Hematopoietic multipotent progenitor cell treated with erythropoietin and hydrocortisone succinate and interleukin-3 and kit ligand, for 6 days (in vitro differentiated cells): Measurements from ENCODE around the gene ZNF557.
A peak's percentile ranks its signal among the peaks of the same experiment; 100 is the strongest.
"Not testable (repeated sequence)": the region's sequence is repeated elsewhere in the genome, so short reads cannot be mapped to it uniquely, and the experiment has no call there.

Experiments used
- DNase-seq: peaks from one replicate; pipeline ENCODE4 v3.0.0-alpha.2; 2015

ZNF557 gene

DNA sequence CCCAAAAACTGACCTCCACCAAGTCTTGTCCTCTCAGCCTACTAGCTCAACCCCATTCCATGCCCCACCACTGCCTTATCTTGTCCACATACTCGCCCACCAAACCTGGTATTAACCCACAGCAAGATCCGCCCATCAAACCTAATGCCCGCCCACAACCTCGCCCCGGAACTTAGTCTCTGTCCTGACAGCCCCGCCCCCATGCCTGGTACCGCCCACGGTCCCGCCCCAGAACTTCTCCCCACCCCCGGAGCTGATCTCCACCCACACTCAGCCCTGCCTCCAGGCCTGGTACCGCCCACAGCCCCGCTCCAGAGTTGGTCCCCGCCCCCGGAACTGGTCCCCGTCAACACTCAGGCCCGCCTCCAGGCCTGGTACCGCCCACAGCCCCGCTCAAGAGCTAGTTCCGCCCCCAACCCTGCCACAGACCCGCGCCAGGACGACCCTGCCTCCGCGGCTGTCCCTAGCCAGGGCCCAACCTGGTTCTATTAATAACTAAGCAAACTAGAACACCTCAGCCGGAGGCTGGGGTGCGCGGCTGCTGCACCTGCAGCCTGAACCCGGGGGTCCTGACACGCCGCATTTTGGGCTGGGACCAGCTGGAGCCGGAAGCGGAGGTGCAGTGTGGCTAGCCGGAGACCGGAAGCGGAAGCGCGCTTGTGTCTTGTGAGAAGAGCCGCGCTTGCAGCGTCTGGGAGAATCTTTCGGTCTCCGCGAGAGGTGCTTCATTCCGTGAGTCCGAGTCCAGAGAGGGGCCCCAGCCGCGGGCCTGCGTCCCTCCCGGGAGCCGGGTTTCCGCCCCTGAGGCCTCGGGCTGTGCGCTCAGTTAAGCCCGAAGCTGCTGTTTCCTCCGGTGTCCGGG, at the start of gene ZNF557:
ZNF557 (plus strand) TSS at position 662 of the 862 bp plus-strand sequence. CDS start 5,372 bp downstream, outside the sequence.
- DNase-seq = peak; percentile 99

DNA sequence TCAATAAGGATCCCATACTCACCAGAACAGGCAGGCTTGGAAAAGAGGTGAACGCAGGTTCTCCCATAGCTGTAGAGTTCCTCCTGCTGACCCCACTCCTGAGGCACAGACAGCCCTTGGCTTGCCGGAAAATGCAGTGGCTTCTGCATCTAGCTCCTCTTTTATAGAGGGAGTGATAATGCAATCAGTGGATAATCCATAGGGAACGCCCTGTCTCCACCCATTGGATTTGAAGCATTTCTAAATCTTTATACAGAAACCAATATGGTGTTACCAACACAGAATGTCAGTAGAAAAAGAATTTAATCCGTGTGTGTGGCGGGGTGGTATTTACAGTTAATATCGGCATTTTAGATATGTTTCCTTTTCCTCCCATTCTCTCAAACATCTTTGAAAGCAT, 48.2 kb upstream of the ZNF557 start, which contains the start of gene MBD3L2B:
MBD3L2B (minus strand) TSS at position 101 of the 400 bp plus-strand sequence; CDS start at position 67, 34 bp downstream.
- not testable (repeated sequence) for DNase-seq

DNA sequence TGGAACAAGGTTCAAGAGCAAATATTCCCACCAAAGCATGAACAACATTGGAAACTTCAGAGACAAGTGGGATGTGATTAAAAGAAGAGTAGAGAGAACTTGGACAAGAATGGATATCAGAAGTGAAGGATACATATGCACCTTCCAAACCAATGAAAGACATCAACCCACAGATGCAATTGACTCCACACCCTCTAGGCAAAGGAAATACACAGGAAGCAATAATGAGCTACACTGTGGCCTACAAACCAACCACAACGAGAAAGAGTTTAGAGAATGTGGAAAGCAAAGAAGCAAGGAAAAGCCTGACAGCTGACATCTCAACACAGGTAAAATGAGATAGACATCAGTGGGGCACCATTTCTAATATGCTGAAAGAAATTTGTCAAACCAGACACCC, 40.7 kb upstream of the ZNF557 start:
- not testable (repeated sequence) for DNase-seq

DNA sequence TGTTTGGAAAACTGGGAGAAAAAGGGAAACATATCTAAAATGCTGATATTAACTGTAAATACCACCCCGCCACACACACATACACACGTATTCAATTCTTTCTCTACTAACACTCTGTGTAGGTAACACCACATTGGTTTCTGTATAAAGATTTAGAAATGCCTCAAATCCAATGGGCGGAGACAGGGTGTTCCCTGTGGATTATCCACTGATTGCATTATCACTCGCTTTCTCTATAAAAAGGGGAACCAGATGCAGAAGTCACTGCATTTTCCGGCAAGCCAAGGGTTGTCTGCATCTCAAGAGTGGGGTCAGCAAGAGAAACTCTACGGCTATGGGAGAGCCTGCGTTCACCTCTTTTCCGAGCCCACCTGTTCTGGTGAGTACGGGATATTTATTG, 39.2 kb upstream of the ZNF557 start, which contains the start of gene MBD3L5:
MBD3L5 (plus strand) TSS at position 301 of the 400 bp plus-strand sequence; CDS start at position 335, 34 bp downstream.
- not testable (repeated sequence) for DNase-seq

DNA sequence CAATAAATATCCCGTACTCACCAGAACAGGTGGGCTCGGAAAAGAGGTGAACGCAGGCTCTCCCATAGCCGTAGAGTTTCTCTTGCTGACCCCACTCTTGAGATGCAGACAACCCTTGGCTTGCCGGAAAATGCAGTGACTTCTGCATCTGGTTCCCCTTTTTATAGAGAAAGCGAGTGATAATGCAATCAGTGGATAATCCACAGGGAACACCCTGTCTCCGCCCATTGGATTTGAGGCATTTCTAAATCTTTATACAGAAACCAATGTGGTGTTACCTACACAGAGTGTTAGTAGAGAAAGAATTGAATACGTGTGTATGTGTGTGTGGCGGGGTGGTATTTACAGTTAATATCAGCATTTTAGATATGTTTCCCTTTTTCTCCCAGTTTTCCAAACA, 29.4 kb upstream of the ZNF557 start, which contains the start of gene MBD3L4:
MBD3L4 (minus strand) TSS at position 101 of the 400 bp plus-strand sequence; CDS start at position 66, 35 bp downstream.
- DNase-seq = not testable (repeated sequence)

DNA sequence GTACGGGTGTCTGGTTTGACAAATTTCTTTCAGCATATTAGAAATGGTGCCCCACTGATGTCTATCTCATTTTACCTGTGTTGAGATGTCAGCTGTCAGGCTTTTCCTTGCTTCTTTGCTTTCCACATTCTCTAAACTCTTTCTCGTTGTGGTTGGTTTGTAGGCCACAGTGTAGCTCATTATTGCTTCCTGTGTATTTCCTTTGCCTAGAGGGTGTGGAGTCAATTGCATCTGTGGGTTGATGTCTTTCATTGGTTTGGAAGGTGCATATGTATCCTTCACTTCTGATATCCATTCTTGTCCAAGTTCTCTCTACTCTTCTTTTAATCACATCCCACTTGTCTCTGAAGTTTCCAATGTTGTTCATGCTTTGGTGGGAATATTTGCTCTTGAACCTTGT, 27.9 kb upstream of the ZNF557 start:
- not testable (repeated sequence) for DNase-seq

DNA sequence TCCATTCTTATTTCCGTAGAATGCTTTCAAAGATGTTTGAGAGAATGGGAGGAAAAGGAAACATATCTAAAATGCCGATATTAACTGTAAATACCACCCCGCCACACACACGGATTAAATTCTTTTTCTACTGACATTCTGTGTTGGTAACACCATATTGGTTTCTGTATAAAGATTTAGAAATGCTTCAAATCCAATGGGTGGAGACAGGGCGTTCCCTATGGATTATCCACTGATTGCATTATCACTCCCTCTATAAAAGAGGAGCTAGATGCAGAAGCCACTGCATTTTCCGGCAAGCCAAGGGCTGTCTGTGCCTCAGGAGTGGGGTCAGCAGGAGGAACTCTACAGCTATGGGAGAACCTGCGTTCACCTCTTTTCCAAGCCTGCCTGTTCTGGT, 20.5 kb upstream of the ZNF557 start, which contains the start of gene MBD3L2:
MBD3L2 (plus strand) TSS at position 301 of the 400 bp plus-strand sequence; CDS start at position 354, 53 bp downstream.
- not testable (repeated sequence) for DNase-seq

DNA sequence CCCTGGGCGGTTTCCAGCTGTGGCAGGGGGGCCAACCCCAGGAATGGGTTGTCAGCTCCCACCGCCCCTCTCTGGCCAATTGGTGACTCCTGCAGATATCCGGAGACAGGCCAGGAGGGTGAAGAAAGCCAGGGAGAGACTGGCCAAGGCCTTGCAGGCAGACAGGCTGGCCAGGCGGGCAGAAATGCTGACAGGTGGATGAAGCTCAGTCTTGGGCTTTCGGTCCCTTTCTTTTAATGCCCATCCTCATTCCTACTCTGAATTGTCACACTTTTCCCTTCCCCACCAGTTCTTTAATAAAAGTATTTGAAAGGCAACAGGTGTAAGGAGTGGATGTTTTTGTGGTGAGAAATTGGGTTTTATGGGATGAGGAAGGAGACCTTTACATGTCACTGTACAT, 18.1 kb upstream of the ZNF557 start:
- not testable (repeated sequence) for DNase-seq

DNA sequence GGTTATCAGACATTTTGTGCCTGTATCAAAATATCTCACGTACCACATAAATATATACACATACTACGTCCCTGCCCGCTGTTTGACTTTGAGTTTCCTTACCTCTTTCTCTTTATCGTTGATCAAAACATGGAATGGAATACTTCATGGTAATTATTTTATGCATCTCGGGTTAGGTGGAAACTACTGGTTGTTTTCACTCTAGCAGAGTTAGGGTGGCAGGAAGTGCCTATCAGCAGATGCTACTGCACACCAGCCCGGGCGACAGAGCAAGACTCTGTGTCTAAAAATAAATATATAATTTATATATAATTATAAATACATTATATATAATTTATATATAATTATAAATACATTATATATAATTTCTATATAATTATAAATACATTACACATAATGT, 16.6 kb upstream of the ZNF557 start:
- not testable (repeated sequence) for DNase-seq

DNA sequence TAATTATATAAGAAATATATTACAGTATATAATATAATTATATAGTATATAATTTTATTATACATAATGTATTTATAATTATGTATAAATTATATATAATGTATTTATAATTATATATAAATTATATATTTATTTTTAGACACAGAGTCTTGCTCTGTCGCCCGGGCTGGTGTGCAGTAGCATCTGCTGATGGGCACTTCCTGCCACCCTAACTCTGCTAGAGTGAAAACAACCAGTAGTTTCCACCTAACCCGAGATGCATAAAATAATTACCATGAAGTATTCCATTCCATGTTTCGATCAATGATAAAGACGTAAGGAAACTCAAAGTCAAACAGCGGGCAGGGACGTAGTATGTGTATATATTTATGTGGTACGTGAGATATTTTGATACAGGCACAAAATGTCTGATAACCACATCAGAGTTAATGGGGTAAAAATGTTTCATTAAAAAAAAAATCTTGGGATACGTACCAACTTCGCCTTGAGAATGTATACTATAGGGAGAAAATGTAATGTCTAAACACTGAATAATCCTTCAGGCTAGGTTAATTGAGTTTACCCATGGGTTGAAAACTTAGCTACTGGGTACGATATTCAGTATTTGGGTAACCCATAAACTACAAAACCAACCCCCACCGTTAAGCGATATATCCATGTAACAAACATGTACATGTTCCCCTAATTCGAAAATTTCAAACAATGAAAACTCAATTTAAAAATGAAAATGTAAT, 14.7 kb upstream of the ZNF557 start:
- not testable (repeated sequence) for DNase-seq

DNA sequence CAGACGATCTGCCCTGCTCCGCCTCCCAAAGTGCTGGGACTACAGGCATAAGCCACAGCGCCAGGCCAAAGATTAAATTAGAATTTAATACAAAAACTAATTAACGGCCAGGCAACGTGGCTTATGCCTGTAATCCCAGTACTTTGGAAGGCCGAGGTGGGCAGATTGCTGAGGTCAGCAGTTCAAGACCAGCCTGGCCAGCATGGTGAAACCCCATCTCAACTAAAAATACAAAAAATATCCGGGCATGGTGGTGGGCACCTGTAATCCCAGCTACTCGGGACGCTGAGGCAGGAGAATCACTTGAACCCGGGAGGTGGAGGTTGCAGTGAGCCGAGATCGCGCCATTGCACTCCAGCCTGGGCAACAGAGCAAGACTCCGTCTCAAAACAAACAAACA, 13.8 kb upstream of the ZNF557 start:
- DNase-seq = not testable (repeated sequence)

DNA sequence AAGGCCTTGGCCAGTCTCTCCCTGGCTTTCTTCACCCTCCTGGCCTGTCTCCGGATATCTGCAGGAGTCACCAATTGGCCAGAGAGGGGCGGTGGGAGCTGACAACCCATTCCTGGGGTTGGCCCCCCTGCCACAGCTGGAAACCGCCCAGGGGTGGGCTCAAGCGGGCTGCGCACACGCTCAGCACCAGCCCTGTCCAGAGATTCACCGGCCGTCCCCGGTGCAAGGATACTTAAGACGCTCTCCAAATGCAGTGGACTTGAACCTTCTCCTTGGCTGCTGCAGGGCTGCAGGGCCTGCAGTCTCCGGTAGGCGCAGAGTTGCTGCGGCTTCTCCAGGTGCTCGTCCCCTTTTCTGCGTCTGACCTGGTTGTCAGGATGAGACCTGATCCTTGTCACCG, 13.1 kb upstream of the ZNF557 start:
- not testable (repeated sequence) for DNase-seq

DNA sequence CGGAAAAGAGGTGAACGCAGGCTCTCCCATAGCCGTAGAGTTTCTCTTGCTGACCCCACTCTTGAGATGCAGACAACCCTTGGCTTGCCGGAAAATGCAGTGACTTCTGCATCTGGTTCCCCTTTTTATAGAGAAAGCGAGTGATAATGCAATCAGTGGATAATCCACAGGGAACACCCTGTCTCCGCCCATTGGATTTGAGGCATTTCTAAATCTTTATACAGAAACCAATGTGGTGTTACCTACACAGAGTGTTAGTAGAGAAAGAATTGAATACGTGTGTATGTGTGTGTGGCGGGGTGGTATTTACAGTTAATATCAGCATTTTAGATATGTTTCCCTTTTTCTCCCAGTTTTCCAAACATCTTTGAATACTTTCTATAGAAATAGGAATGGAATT, 10.9 kb upstream of the ZNF557 start, which contains the start of gene MBD3L3:
MBD3L3 (minus strand) TSS at position 101 of the 400 bp plus-strand sequence; CDS start at position 30, 71 bp downstream.
- DNase-seq = not testable (repeated sequence)

DNA sequence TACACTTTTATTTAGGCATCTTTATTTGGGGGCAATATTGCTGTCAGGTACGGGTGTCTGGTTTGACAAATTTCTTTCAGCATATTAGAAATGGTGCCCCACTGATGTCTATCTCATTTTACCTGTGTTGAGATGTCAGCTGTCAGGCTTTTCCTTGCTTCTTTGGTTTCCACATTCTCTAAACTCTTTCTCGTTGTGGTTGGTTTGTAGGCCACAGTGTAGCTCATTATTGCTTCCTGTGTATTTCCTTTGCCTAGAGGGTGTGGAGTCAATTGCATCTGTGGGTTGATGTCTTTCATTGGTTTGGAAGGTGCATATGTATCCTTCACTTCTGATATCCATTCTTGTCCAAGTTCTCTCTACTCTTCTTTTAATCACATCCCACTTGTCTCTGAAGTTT, 9.5 kb upstream of the ZNF557 start:
- not testable (repeated sequence) for DNase-seq

DNA sequence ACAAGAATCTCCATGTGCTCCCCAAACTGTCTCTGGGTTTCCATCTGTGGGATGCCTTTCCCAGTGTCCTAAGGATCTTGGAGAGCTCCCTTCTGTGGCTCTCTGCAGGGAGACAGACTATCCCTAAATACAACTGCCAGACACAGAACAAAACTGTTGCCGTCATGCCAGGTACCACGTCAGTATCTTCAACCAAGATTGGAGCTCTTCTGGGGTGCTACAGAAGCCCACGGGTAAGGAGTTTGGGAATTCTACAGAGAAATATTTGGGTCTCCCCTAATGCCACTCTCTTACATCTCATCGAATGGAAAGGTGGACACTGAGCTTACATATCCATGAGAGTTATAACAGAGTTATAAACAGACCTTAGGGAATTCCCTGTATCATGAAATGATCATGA, 6.2 kb upstream of the ZNF557 start:
- DNase-seq = no peak

DNA sequence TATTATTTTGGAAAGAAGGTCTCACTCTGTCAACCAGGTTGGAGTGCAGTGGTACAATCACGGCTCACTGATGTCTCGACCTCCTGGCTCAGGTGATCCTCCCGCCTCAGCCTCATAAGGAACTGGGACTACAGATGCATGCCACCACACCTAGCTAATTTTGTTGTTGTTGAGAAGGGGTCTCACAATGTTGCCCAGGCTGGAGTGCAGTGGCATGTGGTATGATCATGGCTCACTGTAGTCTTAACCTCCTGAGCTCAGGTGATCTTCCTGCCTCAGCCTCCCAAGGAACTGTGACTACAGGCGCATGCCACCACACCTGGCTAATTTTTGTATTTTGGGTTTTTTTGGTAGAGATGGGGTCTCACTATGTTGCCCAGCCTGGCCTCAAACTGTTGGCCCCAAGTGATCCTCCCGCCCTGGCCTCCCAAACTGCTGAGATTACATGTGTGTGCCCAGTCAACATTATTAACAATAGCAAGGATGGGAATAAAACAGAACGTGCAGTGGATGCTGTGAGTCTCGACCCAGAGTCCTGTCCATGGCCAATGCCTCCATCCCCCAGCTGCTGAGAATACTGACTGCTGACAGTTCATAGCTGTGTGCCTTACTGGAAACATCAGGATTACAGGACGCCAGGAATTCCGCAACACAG, 5.6 kb upstream of the ZNF557 start:
- no peak for DNase-seq

DNA sequence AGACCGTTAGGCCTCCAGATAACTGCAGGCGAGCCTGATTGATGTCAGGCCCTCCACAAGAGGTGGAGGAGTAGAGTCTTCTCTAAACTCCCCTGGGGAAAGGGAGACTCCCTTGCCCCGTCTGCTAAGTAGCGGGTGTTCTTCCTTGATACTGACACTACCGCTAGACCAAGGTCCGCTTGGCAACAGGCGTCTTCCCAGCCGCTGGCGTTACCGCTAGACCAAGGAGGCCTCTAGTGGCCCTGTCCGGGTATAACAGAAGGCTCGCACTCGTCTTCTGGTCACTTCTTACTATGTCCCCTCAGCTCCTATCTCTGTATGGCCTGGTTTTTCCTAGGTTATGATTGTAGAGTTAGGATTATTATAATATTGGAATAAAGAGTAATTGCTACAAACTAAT, 2.4 kb upstream of the ZNF557 start:
- peak; percentile 51 for DNase-seq

DNA sequence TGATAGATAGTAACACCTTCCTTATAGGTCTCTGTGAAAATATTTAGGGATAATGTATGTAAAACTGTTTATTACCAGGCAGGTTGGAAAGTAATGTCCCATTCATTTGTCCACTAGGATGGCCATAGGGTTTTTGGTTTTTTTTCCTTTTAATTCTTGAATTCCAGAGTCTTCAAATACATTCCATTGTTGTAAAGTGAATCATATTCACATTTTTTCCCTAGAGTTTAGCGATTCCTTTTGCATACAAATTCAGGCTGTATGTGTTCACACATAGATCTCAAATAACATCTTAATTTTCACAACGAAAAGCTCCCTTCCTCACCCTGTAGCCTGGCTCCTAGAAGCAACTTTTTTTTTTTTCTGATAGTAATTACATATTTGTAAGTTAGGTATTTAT, 1.8 kb upstream of the ZNF557 start:
- no peak for DNase-seq

DNA sequence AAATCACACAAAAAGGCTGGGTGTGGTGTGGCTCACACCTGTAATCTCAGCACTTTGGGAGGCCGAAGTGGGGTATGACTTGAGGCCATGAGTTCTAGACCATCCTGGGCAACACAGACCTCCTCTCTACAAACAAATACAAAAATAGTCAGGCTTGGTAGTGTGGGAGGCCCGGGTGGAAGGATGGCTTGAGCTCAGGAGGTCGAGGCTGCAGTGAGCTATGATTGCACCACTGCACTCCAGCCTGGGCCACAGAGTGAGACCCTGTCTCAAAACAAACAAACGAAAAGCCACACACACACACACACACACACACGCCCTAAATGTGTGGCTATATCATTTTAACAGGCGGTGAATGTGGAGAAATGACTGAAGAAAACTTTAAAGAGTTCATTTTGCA, 904 bp upstream of the ZNF557 start:
- no peak for DNase-seq

DNA sequence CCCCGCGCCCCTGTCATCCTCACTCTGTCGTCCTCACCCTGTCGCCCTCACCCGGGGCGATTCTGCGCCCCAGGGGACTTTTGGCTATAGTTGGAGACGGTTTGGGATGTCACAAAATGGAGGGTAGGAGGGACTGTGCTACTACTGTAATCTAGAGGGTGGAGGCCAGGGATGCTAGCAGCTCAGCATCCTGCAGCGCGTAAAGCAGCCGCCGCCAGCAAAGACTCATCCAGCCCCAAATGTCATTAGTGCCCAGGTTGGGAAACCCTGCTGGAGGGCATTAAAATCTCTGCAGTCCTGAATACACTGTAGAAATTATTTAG, 362 bp downstream of the ZNF557 start:
- peak; percentile 49 for DNase-seq

DNA sequence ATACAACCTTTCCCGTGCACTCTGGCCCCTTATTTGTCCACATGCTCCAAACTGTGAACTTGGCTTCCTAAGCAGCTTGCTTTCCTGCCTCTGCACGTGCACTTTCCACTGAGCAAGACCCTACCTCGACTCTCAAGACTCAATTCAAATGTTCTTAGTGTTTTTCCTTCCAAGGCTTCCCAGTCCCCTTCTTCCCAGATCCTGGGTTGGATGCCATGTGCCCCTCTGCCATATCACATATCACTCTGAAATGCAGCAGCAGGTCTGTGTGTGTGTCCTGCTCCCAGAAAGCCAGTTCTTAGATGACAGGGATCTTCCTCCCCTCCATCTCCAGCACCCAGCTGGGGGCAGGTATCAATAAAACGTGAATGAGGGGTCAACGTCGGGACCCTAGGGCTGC, 3.0 kb downstream of the ZNF557 start:
- no peak for DNase-seq

DNA sequence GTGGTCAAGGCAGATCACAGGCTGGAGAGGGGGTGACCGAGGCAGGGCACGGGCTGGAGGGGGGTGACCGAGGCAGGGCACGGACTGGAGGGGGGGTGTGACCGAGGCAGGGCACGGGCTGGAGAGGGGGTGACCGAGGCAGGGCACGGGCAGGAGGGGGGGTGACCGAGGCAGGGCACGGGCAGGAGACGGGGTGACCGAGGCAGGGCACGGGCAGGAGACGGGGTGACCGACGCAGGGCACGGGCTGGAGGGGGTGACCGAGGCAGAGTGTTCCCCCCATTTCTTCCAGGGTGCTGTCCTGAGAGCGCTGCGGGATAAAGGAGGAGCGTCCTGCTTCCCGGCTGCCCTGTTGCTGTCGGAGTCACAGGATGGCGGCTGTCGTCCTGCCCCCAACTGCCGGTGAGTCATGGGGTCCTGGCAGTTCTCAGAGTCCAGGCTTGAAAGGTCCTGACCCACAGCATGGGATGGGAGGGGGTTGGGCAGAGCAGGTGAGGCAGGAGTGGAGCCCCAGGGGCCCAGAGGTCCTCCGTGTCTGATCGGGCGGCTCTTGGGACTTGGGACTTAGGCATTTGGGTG, 5.3 kb downstream of the ZNF557 start:
- no peak for DNase-seq
